H1 (cell line): ENCODE data around the gene ZNF763. TPM values are rescaled to one million over a fixed set of nuclear protein-coding genes. Genes with fewer than 3 reads are reported as not detected.
A peak's percentile ranks its signal among the peaks of the same experiment; 100 is the strongest.

ENCODE experiments used
- CHD7 ChIP-seq: fragments of 300-600 bp; sonication (generic); IDR thresholded peaks from 2 replicates; pipeline ENCODE4 v1.7.1; 2012; ENCODE audit warnings: low read length, moderate library complexity, mild to moderate bottlenecking, inconsistent platforms; ENCODE audit not compliant: insufficient replicate concordance
- FOSL1 ChIP-seq: IDR thresholded peaks from 2 replicates; pipeline ENCODE4 v1.6.1; 2011; ENCODE audit warnings: mild to moderate bottlenecking, low read depth, low read length, moderate library complexity; ENCODE audit not compliant: insufficient read depth
- MAX ChIP-seq: IDR thresholded peaks from 2 replicates; pipeline ENCODE4 v1.6.1; 2012; ENCODE audit warnings: inconsistent platforms
- POU5F1 ChIP-seq: IDR thresholded peaks from 2 replicates; pipeline ENCODE4 v1.6.1; 2011; ENCODE audit warnings: low read depth, mild to moderate bottlenecking, low read length, moderate library complexity
- RFX5 ChIP-seq: IDR thresholded peaks from 2 replicates; pipeline ENCODE4 v1.6.1; 2011; ENCODE audit warnings: low read depth, low read length, improper control_type of control experiment, borderline replicate concordance
- SIN3A ChIP-seq, 2 experiments: IDR thresholded peaks in 1 of 2; conservative IDR thresholded peaks in 1 of 2; 2 replicates each; pipeline ENCODE4 v1.6.1; 2011 to 2012; ENCODE audit warnings: low read length in 2 of 2, improper control_type of control experiment in 1 of 2, low read depth in 1 of 2, mild to moderate bottlenecking in 1 of 2
- TAF7 ChIP-seq: optimal IDR thresholded peaks from 2 replicates; pipeline ENCODE3; 2011; ENCODE audit warnings: low read depth, mild to moderate bottlenecking, inconsistent platforms, low read length, moderate library complexity, borderline replicate concordance
- TCF12 ChIP-seq: IDR thresholded peaks from 2 replicates; pipeline ENCODE4 v1.6.1; 2011; ENCODE audit warnings: low read depth, mild to moderate bottlenecking, low read length
- ZNF274 ChIP-seq: IDR thresholded peaks from 2 replicates; pipeline ENCODE4 v1.7.0; 2012; ENCODE audit warnings: low read length, borderline replicate concordance; ENCODE audit errors: extremely low read depth
- polyA plus RNA-seq, 7 experiments: library from polyadenylated mRNA; depleted of rRNA in 3 of 7; stranded (reverse) in 5 of 7; unstranded in 2 of 7; fragments of >200 nt in 5 of 7; fragments of 200-250 nt in 2 of 7; gene quantifications; 1 replicate in 5 of 7; 2 replicates in 1 of 7; 4 replicates in 1 of 7; pipeline versions ENCODE4 v1.2.1 to v1.2.3, GENCODE V29; 2011 to 2013; ENCODE audit warnings: missing spikeins in 2 of 7, mixed read lengths in 2 of 7
- total RNA-seq: library from RNA; stranded (reverse); fragmentation: NEBNext Ultra II Directional; extraction: Animal tissue kit (Norgen Biotek cat#: 25700); gene quantifications from 2 replicates; pipeline ENCODE4 v1.2.1, GENCODE V29; 2021

The ZNF763 gene
- total and polyA plus RNA-seq, 2 of the 8 experiments (the other 6 are each of a cell fraction or from before 2014, with no cell fraction given), result 0.39 to 1.7 TPM

- TF ChIP-seq CHD7, result no peak
- no peak for TF ChIP-seq SIN3A (conservative IDR thresholded peaks at IDR 0.05 in 1 of 2, IDR thresholded peaks at IDR 0.05 in 1 of 2; ENCODE audit: low read depth in 1 of 2, low read length in 2 of 2)
- TF ChIP-seq RFX5, result no peak
- TF ChIP-seq ZNF274, result no peak
- TF ChIP-seq MAX, result peak; percentile 62; the same call in 1 of the 2 replicates
- TF ChIP-seq POU5F1, result no peak
- TF ChIP-seq TAF7, result peak; percentile 85
- no peak for TF ChIP-seq TCF12
- TF ChIP-seq FOSL1, result no peak
Measured at GRCh38 chr19:11924886-11925650, 39.8 kb upstream of the ZNF763 start, which contains the start of gene ZNF700 (continued).
